PC-9 (cell line): ENCODE data around the gene ANKS1B.

Source experiments
- EZH2 ChIP-seq: fragments of 200-600 bp; sonication (generic); IDR thresholded peaks from 2 replicates; pipeline ENCODE4 v1.8.0; 2017; ENCODE audit warnings: antibody characterized with exemption, low read depth
- TF ChIP-seq, protein P1 (sequence below): fragments of 200-600 bp; sonication (generic); conservative IDR thresholded peaks from 2 replicates; pipeline ENCODE4 v1.6.1; 2017; ENCODE audit warnings: mixed run types, antibody characterized with exemption, mild to moderate bottlenecking, moderate library complexity

DNA sequence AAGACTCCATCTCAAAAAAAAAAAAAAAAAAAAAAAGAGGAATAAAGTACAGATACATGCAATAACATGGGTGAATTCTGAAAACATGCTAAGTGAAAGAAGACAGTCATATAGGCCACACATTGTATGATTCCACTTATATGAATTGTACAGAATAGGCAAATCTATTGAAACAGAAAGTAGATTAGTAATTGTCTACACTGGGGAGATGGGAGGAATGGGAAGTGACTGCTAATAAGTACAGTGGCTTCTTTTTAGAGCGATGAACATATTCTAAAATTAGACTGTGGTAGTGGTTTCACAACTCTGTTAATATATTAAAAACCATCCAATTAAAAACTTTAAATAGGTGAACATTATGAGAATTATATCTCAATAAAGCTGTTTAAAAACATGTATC, 74.4 kb downstream of the ANKS1B start:
- TF ChIP-seq, protein P1, sequence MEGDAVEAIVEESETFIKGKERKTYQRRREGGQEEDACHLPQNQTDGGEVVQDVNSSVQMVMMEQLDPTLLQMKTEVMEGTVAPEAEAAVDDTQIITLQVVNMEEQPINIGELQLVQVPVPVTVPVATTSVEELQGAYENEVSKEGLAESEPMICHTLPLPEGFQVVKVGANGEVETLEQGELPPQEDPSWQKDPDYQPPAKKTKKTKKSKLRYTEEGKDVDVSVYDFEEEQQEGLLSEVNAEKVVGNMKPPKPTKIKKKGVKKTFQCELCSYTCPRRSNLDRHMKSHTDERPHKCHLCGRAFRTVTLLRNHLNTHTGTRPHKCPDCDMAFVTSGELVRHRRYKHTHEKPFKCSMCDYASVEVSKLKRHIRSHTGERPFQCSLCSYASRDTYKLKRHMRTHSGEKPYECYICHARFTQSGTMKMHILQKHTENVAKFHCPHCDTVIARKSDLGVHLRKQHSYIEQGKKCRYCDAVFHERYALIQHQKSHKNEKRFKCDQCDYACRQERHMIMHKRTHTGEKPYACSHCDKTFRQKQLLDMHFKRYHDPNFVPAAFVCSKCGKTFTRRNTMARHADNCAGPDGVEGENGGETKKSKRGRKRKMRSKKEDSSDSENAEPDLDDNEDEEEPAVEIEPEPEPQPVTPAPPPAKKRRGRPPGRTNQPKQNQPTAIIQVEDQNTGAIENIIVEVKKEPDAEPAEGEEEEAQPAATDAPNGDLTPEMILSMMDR: no peak
- TF ChIP-seq EZH2: no peak
